T-helper 1 cell treated with Interleukin-12 subunit alpha and Interleukin-12 subunit beta and Interleukin-4 antibody, amounts not matched to agents 30 ng/mL and 1 ng/mL, for 36 hours (primary cell): Measurements from ENCODE around the gene MIS12. TPM values are rescaled to one million over a fixed set of nuclear protein-coding genes. Genes with fewer than 3 reads are reported as not detected.

Source experiments
- intact Hi-C: fragments of 100-400 bp; cut with micrococcal nuclease; formaldehyde crosslinking; loops from one replicate; pipeline ENCODE4 v1.15.1; 2024
- total RNA-seq: library from RNA; stranded (reverse); gene quantifications from 2 replicates; pipeline ENCODE4 v1.2.3, GENCODE V29; 2022

Gene MIS12
- total RNA-seq, 1 donor from 2014 or later, result 35.6 TPM

GRCh38 chr17:5499476-5500231 lies 13.3 kb downstream of the MIS12 start:
- intact Hi-C loops, result no loop called here

GRCh38 chr17:5500247-5500588 lies 13.9 kb downstream of the MIS12 start:
- intact Hi-C loops, result no loop called here

GRCh38 chr17:5500589-5501391 lies 14.4 kb downstream of the MIS12 start:
- intact Hi-C loops, result loop anchor here (1.0 kb wide), 1 partner anchor 14 kb away; the partner anchor contains the start of genes DERL2 and MIS12

DNA sequence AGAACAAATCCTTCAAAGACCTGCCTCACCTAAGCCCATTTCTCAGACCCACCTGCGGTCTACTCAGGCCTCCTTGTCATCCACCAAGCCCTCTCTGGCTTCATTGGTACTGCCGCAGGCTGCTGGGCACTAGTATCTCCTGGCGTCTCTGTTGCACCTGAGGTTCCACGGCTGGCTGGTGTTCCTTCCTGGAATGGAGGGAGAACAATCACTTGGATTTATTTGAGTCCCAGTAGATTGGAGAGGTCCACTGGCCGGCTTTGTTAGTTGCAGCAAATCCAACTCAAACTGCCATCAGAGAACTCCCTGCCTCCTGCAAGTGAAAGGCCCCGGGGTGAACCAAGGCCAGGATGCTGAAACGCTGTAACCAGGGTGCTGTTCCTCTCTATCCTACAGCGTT lies 15.3 kb downstream of the MIS12 start:
- intact Hi-C loops, result loop anchor here (1.0 kb wide), 1 partner anchor 15 kb away; the partner anchor contains the start of genes DERL2 and MIS12

DNA sequence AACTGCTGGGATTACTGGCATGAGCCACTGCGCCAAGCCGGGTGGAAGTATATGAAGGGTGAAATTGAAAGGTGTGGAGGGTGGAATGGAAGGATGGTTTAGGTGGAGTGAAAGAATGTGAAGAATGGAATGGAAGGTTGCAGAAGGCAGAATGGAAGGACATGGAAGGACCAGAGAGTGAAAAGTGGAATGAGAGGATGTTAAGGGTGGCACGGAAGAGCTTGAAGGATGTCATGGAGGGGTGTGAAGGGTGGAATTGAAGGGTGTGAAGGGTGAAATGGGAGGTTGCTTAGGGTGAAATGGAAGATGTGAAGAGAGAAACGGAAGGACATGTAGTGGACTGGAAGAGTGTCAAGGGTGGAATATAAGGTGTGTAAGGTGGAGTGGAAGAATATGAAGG lies 16.2 kb downstream of the MIS12 start:
- intact Hi-C loops, result no loop called here

GRCh38 chr17:5506307-5506706 lies 19.9 kb downstream of the MIS12 start:
- intact Hi-C loops, result no loop called here

DNA sequence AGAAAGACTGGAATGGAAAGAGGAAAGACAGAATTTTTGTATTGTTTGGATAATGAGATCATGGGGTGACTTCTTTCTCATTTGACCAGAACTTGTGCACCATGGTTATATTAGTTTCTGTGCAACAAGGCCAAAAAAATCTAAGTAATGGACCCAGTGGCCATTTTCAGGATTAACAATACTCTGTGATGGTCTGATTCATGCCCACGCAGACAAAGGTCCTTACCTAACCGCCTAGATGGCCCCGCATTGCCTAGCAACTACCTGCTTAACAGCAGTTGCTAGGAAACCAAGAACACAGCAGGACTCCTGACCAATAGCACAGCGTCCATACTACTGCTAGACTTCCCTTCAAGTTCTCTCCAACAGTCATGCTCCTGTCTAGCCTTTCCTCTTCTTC lies 22.4 kb downstream of the MIS12 start:
- intact Hi-C loops, result no loop called here

DNA sequence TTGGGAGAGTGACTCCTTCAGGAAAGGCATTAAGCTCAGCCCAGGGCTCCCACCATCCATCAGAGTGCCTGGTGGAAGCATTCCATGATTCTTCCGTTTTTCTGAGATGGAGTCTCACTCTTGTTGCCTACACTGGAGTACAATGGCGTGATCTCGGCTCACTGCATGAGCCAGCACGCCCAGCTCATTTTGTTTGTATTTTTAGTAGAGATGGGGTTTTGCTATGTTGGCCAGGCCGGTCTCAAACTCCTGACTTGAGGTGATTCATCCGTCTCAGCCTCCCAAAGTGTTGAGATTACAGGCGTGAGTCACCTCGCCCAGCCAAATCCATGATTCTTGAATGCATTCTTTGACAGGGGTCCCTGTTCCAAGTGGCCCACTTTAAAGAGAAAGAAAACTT lies 23.1 kb downstream of the MIS12 start:
- intact Hi-C loops, result no loop called here

DNA sequence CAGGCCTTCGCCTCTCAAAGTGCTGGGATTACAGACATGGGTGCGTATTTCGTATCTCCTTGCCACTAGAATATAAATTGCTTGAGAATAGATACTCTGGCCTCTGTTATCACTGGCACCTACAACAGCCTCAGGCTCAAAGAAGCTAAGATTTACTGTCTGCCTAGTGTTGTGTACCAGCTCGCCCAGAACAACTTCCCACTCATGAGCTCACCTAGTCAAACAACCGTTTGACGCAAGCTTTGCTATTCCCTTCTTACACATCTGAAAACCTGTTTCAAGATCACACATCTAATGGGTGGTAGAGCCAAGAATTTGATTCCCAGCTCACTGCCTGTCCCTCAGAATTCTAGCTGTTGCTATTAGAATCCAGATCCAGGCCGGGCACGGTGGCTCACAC lies 24.4 kb downstream of the MIS12 start:
- intact Hi-C loops, result loop anchor here (5.0 kb wide), 1 partner anchor 917 kb away; no protein-coding TSS in a partner anchor

GRCh38 chr17:5511401-5512225 lies 25.2 kb downstream of the MIS12 start:
- intact Hi-C loops, result loop anchor here (5.0 kb wide), 1 partner anchor 916 kb away; no protein-coding TSS in a partner anchor

DNA sequence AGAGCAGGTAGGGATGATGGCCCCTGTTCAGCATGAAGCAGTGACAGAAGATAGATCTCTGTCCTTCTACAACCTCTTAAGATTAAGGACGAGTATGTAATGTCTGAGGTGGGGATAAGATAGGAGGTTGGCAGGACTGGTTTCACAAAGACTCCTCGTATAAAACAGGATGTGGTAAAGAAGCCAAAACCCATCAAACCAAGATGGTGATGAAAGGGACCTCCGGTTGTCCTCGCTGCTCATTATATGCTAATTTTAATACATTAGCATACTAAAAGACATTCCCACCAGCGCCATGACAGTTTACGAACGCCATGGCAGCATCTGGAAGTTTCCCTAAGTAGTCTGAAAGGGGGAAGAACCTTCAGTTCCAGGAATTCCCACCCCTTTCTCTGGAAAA lies 27.3 kb downstream of the MIS12 start:
- intact Hi-C loops, result loop anchor here (5.0 kb wide), 1 partner anchor 914 kb away; no protein-coding TSS in a partner anchor

GRCh38 chr17:5514976-5515375 lies 28.6 kb downstream of the MIS12 start:
- intact Hi-C loops, result loop anchor here (5.0 kb wide), 1 partner anchor 912 kb away; no protein-coding TSS in a partner anchor

GRCh38 chr17:5516060-5516792 lies 29.9 kb downstream of the MIS12 start:
- intact Hi-C loops, result no loop called here

- intact Hi-C loops, result no loop called here
These were observed 36.1 kb downstream of the MIS12 start for GRCh38 chr17:5522476-5522875.

DNA sequence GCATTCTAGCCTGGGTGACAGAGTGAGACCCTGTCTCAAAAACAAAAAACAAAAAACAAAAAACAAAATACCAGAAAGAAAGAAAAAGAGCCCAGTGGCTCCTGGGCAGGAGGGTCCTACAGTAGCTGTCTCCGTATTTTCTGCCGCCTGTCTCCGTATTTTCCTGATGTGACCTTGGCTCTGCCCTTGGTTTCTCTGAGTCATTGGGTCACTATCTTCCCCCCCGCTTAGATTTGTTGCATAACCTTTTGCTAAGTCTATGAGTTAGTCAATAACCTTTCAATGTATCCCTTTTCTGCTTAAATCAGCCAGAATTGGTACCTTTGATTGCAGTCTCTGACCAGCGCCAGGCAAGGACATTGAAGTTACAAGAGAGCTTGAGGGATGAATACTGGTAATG lies 36.9 kb downstream of the MIS12 start:
- intact Hi-C loops, result no loop called here

DNA sequence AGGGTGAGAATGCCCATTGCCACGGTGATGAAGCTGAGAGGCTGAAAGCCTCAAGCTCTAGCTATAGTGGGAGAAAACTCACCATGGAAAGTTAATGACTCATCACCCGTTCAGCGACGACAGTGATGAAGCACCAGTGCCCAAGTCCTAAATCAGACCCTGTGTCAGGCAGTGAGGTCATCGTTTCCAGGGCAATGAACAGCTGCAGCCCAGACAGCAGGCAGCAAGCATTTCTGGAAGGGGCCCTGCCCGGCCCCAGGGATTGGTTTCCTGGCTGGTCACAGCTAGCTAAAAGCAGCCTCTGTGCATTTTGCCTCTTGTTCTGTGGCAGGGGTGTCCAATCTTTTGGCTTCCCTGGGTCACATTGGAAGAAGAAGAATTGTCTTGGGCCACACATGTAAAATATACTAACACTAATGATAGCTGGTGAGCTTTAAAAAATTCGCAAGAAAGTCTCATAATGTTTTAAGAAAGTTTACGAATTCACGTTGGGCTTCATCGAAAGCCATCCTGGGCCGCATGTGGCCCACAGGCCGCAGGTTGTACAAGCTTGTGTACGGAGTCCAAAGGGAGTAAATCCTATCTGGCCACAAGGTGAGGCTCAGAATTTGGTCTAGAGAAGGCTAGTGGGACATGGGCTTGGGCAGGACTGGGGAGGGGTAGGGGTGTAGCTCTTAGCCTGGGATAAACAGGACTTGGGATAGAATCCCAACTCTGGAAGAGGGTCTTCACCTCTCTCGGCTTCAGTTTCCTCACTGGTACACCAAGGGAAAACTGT lies 40.6 kb downstream of the MIS12 start:
- intact Hi-C loops, result no loop called here

- intact Hi-C loops, result no loop called here
These were observed 41.4 kb downstream of the MIS12 start for GRCh38 chr17:5527601-5528250.

- intact Hi-C loops, result no loop called here
These were observed 44.1 kb downstream of the MIS12 start for GRCh38 chr17:5530265-5531084.

- intact Hi-C loops, result no loop called here
These were observed 44.7 kb downstream of the MIS12 start for GRCh38 chr17:5531085-5531418.
